Measurements from ENCODE around the gene EHD4. TPM values are rescaled to one million over a fixed set of nuclear protein-coding genes. Genes with fewer than 3 reads are reported as not detected.

Gene EHD4
- total and polyA plus RNA-seq, 2 donors (not counting 3 experiments of a cell fraction or from before 2014, with no cell fraction given) = 96.7 to 128 TPM

GRCh38 chr15:41919201-41919820 is 53.0 kb downstream of the EHD4 start:
- Histone ChIP-seq H3K36me3 (ENCODE audit: control insufficient read depth in 2 of 2, extremely low read depth in 1 of 2, insufficient read depth in 2 of 2, low read length in 2 of 2) (peaks cover 30 to 35% of the 10 kb centered on the region in 2 experiments), H3K9me1 (replicated peaks; ENCODE audit: control insufficient read depth, extremely low read depth, insufficient read depth, low read length) (no peaks in the 10 kb centered on the region), H3K9ac (replicated peaks; ENCODE audit: extremely low read depth, insufficient read depth, low read length) (peak overlapping the region; percentile 14), H3K4me1 (ENCODE audit: control insufficient read depth, extremely low read depth, insufficient read depth, low read length) (peaks cover 48% of the 10 kb centered on the region), H3K27ac (ENCODE audit: insufficient read depth, low read depth, low read length) (peak overlapping the region; percentile 64), H3K4me3 (replicated peaks in 1 of 3; ENCODE audit: insufficient read depth in 1 of 3, low read depth in 1 of 3, low read length in 3 of 3) (no peak overlapping the region), H3K4me2 (ENCODE audit: insufficient read depth, low read length) (no peak overlapping the region), H2AFZ (ENCODE audit: low read depth, low read length) (no peak overlapping the region), H4K20me1 (replicated peaks; ENCODE audit: control insufficient read depth, extremely low read depth, insufficient read depth, low read length) (no peaks in the 10 kb centered on the region), H3K9me3 (replicated peaks; ENCODE audit: control insufficient read depth, insufficient read depth, low read length) (no peaks in the 10 kb centered on the region), H3K27me3 (ENCODE audit: control insufficient read depth in 2 of 2, insufficient read depth in 2 of 2, low read length in 2 of 2) (no peaks in the 10 kb centered on the region), H3K79me2 (ENCODE audit: control insufficient read depth, insufficient read depth, low read length) (peaks cover 91% of the 10 kb centered on the region)
- DNase-seq (ENCODE audit: low read depth, low spot score) = no peak
- ChIA-PET CTCF (interaction anchor here (0.5 to 1.1 kb wide), 2 partner anchors 15 to 1330 kb away, joined by 3 read pairs; no protein-coding TSS in a partner anchor), POLR2A (interaction anchor here (1.3 kb wide), 1 partner anchor 21 kb away, joined by 3 read pairs; no protein-coding TSS in a partner anchor)
- intact Hi-C loops (cut with micrococcal nuclease) = loop anchor here (10.0 kb wide), 1 partner anchor 135 kb away; no protein-coding TSS in a partner anchor
- no peak for FAIRE-seq
- TF ChIP-seq MYC (IDR thresholded peaks at IDR 0.05; ENCODE audit: low read depth, low read length) = no peak
- no peak for TF ChIP-seq POLR2A (IDR thresholded peaks at IDR 0.05; ENCODE audit: low read depth, low read length)
- no peak for TF ChIP-seq JUN (IDR thresholded peaks at IDR 0.05; ENCODE audit: borderline replicate concordance, insufficient read depth, insufficient read length, low read depth)
- TF ChIP-seq EZH2 (IDR thresholded peaks at IDR 0.05; ENCODE audit: borderline replicate concordance, low read depth, low read length, severe bottlenecking) = no peak
- TF ChIP-seq CTCF (IDR thresholded peaks at IDR 0.05; ENCODE audit: extremely low read depth in 1 of 2, insufficient read depth in 1 of 2, low read depth in 1 of 2, low read length in 2 of 2) = no peak
- TF ChIP-seq FOS (IDR thresholded peaks at IDR 0.05; ENCODE audit: borderline replicate concordance, insufficient read depth, low read length) = no peak
- dilution Hi-C loops (cut with MboI; ENCODE audit: extremely low pct_ligation_motif_present, low sequenced_read_pairs) = no loop called here
- BruUV-seq (replicated peaks) = no TSS peak
